ENCODE data around the gene ERI3.

ERI3 gene

GRCh38 chr1:44222397-44223186, 132.5 kb downstream of the ERI3 start:
- no peak for DNase-seq (ENCODE audit: low read depth in 1 of 2, low spot score in 1 of 2)
- Histone ChIP-seq H3K4me3 (replicated peaks; ENCODE audit: insufficient read depth, low read length) (no peak overlapping the region), H3K27me3 (ENCODE audit: insufficient read depth, poor library complexity, severe bottlenecking) (no peaks in the 10 kb centered on the region), H3K27ac (replicated peaks) (no peak overlapping the region)
- TF ChIP-seq, protein P1, sequence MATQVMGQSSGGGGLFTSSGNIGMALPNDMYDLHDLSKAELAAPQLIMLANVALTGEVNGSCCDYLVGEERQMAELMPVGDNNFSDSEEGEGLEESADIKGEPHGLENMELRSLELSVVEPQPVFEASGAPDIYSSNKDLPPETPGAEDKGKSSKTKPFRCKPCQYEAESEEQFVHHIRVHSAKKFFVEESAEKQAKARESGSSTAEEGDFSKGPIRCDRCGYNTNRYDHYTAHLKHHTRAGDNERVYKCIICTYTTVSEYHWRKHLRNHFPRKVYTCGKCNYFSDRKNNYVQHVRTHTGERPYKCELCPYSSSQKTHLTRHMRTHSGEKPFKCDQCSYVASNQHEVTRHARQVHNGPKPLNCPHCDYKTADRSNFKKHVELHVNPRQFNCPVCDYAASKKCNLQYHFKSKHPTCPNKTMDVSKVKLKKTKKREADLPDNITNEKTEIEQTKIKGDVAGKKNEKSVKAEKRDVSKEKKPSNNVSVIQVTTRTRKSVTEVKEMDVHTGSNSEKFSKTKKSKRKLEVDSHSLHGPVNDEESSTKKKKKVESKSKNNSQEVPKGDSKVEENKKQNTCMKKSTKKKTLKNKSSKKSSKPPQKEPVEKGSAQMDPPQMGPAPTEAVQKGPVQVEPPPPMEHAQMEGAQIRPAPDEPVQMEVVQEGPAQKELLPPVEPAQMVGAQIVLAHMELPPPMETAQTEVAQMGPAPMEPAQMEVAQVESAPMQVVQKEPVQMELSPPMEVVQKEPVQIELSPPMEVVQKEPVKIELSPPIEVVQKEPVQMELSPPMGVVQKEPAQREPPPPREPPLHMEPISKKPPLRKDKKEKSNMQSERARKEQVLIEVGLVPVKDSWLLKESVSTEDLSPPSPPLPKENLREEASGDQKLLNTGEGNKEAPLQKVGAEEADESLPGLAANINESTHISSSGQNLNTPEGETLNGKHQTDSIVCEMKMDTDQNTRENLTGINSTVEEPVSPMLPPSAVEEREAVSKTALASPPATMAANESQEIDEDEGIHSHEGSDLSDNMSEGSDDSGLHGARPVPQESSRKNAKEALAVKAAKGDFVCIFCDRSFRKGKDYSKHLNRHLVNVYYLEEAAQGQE (IDR thresholded peaks at IDR 0.05; ENCODE audit: insufficient replicate concordance, low read depth), result no peak
- TF ChIP-seq CTCF (IDR thresholded peaks at IDR 0.05; ENCODE audit: insufficient read depth, low read length), result no peak
- TF ChIP-seq SPI1 (IDR thresholded peaks at IDR 0.05; ENCODE audit: borderline replicate concordance, low read depth), result no peak
- no peak for TF ChIP-seq GABPA (IDR thresholded peaks at IDR 0.05; ENCODE audit: low read depth)

GRCh38 chr1:44221769-44222168, 133.3 kb downstream of the ERI3 start:
- no peak for DNase-seq (ENCODE audit: low read depth in 1 of 2, low spot score in 1 of 2)
- TF ChIP-seq POLR2AphosphoS5 (IDR thresholded peaks at IDR 0.05; ENCODE audit: low read depth) (no peak), SPI1 (IDR thresholded peaks at IDR 0.05; ENCODE audit: borderline replicate concordance, low read depth) (no peak), GABPA (IDR thresholded peaks at IDR 0.05; ENCODE audit: low read depth) (no peak), CTCF (IDR thresholded peaks at IDR 0.05; ENCODE audit: insufficient read depth, low read length) (no peak)
- TF ChIP-seq, protein P1 (IDR thresholded peaks at IDR 0.05; ENCODE audit: insufficient replicate concordance, low read depth), result no peak
- H3K27ac ChIP-seq (replicated peaks), result no peak overlapping the region

GRCh38 chr1:44220755-44221154, 134.3 kb downstream of the ERI3 start:
- Histone ChIP-seq H3K4me3 (replicated peaks; ENCODE audit: insufficient read depth, low read length) (no peak overlapping the region), H3K27ac (replicated peaks) (no peak overlapping the region), H3K27me3 (ENCODE audit: insufficient read depth, poor library complexity, severe bottlenecking) (no peaks in the 10 kb centered on the region)
- no peak for DNase-seq (ENCODE audit: low read depth in 1 of 2, low spot score in 1 of 2)
- TF ChIP-seq CTCF (IDR thresholded peaks at IDR 0.05; ENCODE audit: insufficient read depth, low read length) (no peak), GABPA (IDR thresholded peaks at IDR 0.05; ENCODE audit: low read depth) (no peak), SPI1 (IDR thresholded peaks at IDR 0.05; ENCODE audit: borderline replicate concordance, low read depth) (no peak), POLR2AphosphoS5 (IDR thresholded peaks at IDR 0.05; ENCODE audit: low read depth) (no peak)
- TF ChIP-seq, protein P1 (IDR thresholded peaks at IDR 0.05; ENCODE audit: insufficient replicate concordance, low read depth), result no peak

More at GRCh38 chr1:44221769-44222168, 133.3 kb downstream of the ERI3 start:
- Histone ChIP-seq H3K27me3 (ENCODE audit: insufficient read depth, poor library complexity, severe bottlenecking) (no peaks in the 10 kb centered on the region), H3K4me3 (replicated peaks; ENCODE audit: insufficient read depth, low read length) (no peak overlapping the region)
